CD4-positive, alpha-beta T cell (primary cell): Measurements from ENCODE around the gene BATF. TPM values are rescaled to one million over a fixed set of nuclear protein-coding genes. Genes with fewer than 3 reads are reported as not detected.

Source experiments
- ATAC-seq: fragments of 200-7000 bp; cut with Tn5 transposase; one replicate; pipeline ENCODE4 v1.10.0; 2022; ENCODE audit warnings: mild to moderate bottlenecking; ENCODE audit not compliant: poor library complexity
- CTCF ChIA-PET: fragments of 350-600 bp; sonication (Branson Sonifier 250); formaldehyde crosslinking; loops from one replicate; lab custom pipeline; 2021; ENCODE audit warnings: antibody characterized with exemption, inconsistent platforms; lab: Charles Lee
- POLR2A ChIA-PET: fragments of 350-600 bp; sonication (Branson Sonifier 250); formaldehyde crosslinking; loops from one replicate; lab custom pipeline; 2021; ENCODE audit warnings: antibody characterized with exemption, inconsistent platforms; lab: Charles Lee
- DNase-seq, 14 experiments: peaks; one replicate each; pipeline ENCODE4 v3.0.0-alpha.2; 2013 to 2020; ENCODE audit warnings: mixed read lengths in 2 of 14
- H3K27ac ChIP-seq, 2 donors: one replicate each; pipeline versions ENCODE4 v1.5.1 to v1.7.0; 2013; ENCODE audit warnings: low read length in 2 of 2, low read depth in 1 of 2, mild to moderate bottlenecking in 1 of 2
- H3K27me3 ChIP-seq, 2 experiments: 1 replicate in 1 of 2; 2 replicates in 1 of 2; pipeline versions ENCODE4 v1.6.1 to v1.7.0; 2013; ENCODE audit warnings: low read length in 2 of 2, control low read depth in 1 of 2, mild to moderate bottlenecking in 1 of 2, moderate library complexity in 1 of 2; ENCODE audit not compliant: insufficient read depth in 2 of 2, control insufficient read depth in 1 of 2
- H3K36me3 ChIP-seq: one replicate; pipeline ENCODE4 v1.6.1; 2013; ENCODE audit warnings: low read length, control low read depth; ENCODE audit not compliant: insufficient read depth
- H3K4me1 ChIP-seq: one replicate; pipeline ENCODE4 v1.6.1; 2013; ENCODE audit warnings: low read length, control low read depth; ENCODE audit not compliant: insufficient read depth
- H3K4me3 ChIP-seq: one replicate; pipeline ENCODE4 v1.5.1; 2013; ENCODE audit warnings: mild to moderate bottlenecking, low read length, moderate library complexity
- H3K9me3 ChIP-seq, 2 experiments: 1 replicate in 1 of 2; 2 replicates in 1 of 2; pipeline versions ENCODE4 v1.6.1 to v1.7.0; 2013; ENCODE audit warnings: low read length in 2 of 2, mild to moderate bottlenecking in 2 of 2, control low read depth in 1 of 2, moderate library complexity in 1 of 2; ENCODE audit not compliant: control insufficient read depth in 1 of 2, insufficient read depth in 1 of 2
- H3K27ac Mint-ChIP-seq: one replicate; pipeline ENCODE4 v1.8.0; 2020; ENCODE audit warnings: mixed read lengths
- H3K27me3 Mint-ChIP-seq: one replicate; pipeline ENCODE4 v1.8.0; 2021; ENCODE audit warnings: mixed read lengths
- H3K36me3 Mint-ChIP-seq: one replicate; pipeline ENCODE4 v1.8.0; 2021; ENCODE audit warnings: low read depth, mixed read lengths
- H3K4me1 Mint-ChIP-seq: one replicate; pipeline ENCODE4 v1.8.0; 2021; ENCODE audit warnings: low read depth, mixed read lengths
- H3K4me3 Mint-ChIP-seq: one replicate; pipeline ENCODE4 v1.8.0; 2020; ENCODE audit warnings: mild to moderate bottlenecking, mixed read lengths
- H3K9me3 Mint-ChIP-seq: one replicate; pipeline ENCODE4 v1.8.0; 2020; ENCODE audit warnings: mixed read lengths
- intact Hi-C, 2 experiments: fragments of 100-400 bp; cut with DNase I in 1 of 2; cut with micrococcal nuclease in 1 of 2; formaldehyde crosslinking; loops; one replicate each; pipeline versions ENCODE4 v1.15.1 to v1.9.0; 2023 to 2025; cut with DNase I, micrococcal nuclease
- total RNA-seq, 174 experiments: library from RNA in 2 of 174; stranded (reverse) in 2 of 174; gene quantifications; one replicate each; pipeline ENCODE4 v1.2.3 and lab custom pipeline; 2021 to 2026
- TF ChIP-seq, protein P1 (sequence below): fragments of 200-600 bp; IDR thresholded peaks from one replicate; pipeline ENCODE4 v1.8.0; 2022; ENCODE audit warnings: antibody characterized with exemption, mild to moderate bottlenecking

The BATF gene
- total RNA-seq, 2 experiments from 2014 or later = 6.7 to 7.8 TPM

DNA sequence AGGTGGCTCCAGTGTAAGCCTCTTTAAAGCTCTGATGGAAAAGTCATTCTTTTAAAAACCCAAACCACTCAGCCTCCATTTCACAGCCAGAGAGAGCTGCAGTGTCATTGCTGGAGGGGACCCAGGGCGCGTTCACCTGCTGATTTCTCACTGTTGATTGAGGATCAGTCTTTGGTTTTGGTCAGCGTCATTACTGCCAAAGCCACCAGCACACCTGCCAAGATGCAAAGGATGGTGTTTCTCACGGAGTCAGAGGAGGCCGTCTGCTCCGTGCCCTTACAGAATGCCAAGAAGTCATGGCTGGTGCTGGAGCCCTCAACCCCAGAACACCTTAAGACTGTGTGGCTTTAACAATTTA lies 32.8 kb upstream of the BATF start:
- Mint-ChIP-seq H3K27me3 (no peaks in the 10 kb centered on the region), H3K4me1 (peaks cover 13% of the 10 kb centered on the region), H3K36me3 (no peaks in the 10 kb centered on the region), H3K9me3 (no peaks in the 10 kb centered on the region), H3K27ac (no peak overlapping the region), H3K4me3 (no peak overlapping the region)
- no peak for DNase-seq
- ChIA-PET CTCF (interaction anchor here (0.6 to 1.7 kb wide), 22 partner anchors 9 to 401 kb away, joined by 3 to 11 read pairs (median 4); no protein-coding TSS in a partner anchor), POLR2A (interaction anchor here (0.6 to 1.7 kb wide), 3 partner anchors 26 to 361 kb away, joined by 3 to 4 read pairs (median 4); no protein-coding TSS in a partner anchor)
- Histone ChIP-seq H3K9me3 (no peaks in the 10 kb centered on the region), H3K27ac (no peak overlapping the region), H3K4me3 (no peak overlapping the region), H3K36me3 (no peaks in the 10 kb centered on the region), H3K27me3 (no peaks in the 10 kb centered on the region), H3K4me1 (peaks cover 13% of the 10 kb centered on the region)
- no peak for ATAC-seq
- TF ChIP-seq, protein P1, sequence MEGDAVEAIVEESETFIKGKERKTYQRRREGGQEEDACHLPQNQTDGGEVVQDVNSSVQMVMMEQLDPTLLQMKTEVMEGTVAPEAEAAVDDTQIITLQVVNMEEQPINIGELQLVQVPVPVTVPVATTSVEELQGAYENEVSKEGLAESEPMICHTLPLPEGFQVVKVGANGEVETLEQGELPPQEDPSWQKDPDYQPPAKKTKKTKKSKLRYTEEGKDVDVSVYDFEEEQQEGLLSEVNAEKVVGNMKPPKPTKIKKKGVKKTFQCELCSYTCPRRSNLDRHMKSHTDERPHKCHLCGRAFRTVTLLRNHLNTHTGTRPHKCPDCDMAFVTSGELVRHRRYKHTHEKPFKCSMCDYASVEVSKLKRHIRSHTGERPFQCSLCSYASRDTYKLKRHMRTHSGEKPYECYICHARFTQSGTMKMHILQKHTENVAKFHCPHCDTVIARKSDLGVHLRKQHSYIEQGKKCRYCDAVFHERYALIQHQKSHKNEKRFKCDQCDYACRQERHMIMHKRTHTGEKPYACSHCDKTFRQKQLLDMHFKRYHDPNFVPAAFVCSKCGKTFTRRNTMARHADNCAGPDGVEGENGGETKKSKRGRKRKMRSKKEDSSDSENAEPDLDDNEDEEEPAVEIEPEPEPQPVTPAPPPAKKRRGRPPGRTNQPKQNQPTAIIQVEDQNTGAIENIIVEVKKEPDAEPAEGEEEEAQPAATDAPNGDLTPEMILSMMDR = no peak
- intact Hi-C loops = loop anchor here (1.0 to 2.0 kb wide), 3 partner anchors 182 to 359 kb away; no protein-coding TSS in a partner anchor

DNA sequence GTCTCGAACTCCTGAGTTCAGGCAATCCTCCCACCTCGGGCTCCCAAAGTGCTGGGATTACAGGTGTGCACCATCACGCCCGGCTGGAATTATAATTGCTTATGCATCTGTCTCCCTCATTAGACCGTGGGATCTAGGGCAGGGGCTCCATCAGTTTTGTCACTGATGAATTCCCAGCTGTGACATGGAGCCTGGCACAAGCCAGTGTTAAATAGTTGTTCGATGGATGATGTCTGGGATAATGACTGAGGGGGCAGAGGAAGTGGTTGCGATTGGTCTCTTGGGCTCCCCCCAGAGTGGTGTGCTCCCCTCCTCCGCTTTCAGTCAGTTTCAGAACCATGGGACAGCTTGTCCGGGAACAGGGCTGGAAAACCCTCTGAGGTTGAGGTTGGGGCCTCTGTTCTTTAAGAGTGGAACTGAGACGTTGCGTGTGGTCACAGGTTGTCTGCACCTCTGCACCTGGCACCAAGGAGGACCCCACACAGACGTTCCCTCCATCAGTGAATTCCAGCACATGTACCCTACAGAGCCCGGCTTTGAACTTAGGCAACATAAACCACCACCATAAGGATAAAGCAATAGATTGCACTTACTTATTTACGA lies 30.8 kb upstream of the BATF start:
- intact Hi-C loops = no loop called here
- no peaks in the 10 kb centered on the region for H3K36me3 Mint-ChIP-seq
- no peaks in the 10 kb centered on the region for H3K9me3 Mint-ChIP-seq
- TF ChIP-seq, protein P1 = no peak
- ATAC-seq = no peak
- H3K4me1 Mint-ChIP-seq = peaks cover 17% of the 10 kb centered on the region
- no peaks in the 10 kb centered on the region for H3K9me3 ChIP-seq
- peaks cover 13% of the 10 kb centered on the region for H3K4me1 ChIP-seq
- ChIA-PET POLR2A (interaction anchor here (0.6 to 1.3 kb wide), 2 partner anchors 58 to 199 kb away, joined by 4 read pairs; no protein-coding TSS in a partner anchor), CTCF (interaction anchor here (1.1 kb wide), 1 partner anchor 69 kb away, joined by 3 read pairs; no protein-coding TSS in a partner anchor)
- no peaks in the 10 kb centered on the region for H3K27me3 ChIP-seq
- H3K4me3 ChIP-seq = no peak overlapping the region
- H3K36me3 ChIP-seq = no peaks in the 10 kb centered on the region
- DNase-seq = no peak
- H3K27ac Mint-ChIP-seq = no peak overlapping the region
- H3K27me3 Mint-ChIP-seq = no peaks in the 10 kb centered on the region
- H3K27ac ChIP-seq = no peak overlapping the region
- H3K4me3 Mint-ChIP-seq = no peak overlapping the region

DNA sequence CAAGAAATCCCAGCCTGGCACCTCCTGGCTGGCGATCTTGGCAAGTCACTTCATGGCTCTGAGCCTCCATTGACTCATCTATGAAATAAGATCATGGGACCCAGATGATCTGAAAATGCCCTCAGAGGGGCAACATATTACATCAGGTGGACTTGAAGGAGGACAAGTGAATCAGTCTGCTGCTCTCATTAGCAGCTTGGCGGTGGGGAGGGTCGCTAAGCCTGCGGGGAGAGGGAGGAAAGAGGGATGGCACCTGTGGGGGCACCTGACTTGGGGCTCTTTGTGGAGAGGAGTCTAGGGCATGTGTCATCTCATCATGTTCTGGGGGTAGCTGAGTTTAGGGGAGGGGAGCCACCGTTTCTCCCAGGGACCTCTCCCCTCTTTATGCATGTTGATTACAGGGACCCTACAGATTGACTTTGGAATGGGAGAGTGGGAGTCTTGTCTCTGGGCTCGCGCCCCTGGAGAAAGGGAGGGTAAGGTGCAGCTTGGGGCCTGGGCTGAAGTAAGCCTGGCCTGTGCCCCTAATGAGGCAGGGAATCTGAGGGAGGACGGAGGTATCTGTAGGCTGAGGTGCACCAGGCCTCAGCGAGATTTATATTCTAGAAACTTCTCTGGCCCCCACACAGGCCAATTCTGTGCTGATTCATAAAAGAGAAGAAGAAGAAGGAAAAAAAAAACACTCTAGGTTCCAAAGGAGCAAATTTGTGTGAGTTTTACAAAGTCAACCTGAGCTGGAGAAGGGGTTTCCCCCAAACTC lies 29.3 kb upstream of the BATF start:
- no peak overlapping the region for H3K4me3 ChIP-seq
- no peak overlapping the region for H3K4me3 Mint-ChIP-seq
- H3K27ac ChIP-seq = no peak overlapping the region
- H3K36me3 ChIP-seq = no peaks in the 10 kb centered on the region
- H3K9me3 Mint-ChIP-seq = no peaks in the 10 kb centered on the region
- no peak overlapping the region for H3K27ac Mint-ChIP-seq
- ChIA-PET POLR2A (interaction anchor here (0.7 kb wide), 1 partner anchor 265 kb away, joined by 3 read pairs; no protein-coding TSS in a partner anchor), CTCF (interaction anchor here (1.1 kb wide), 1 partner anchor 68 kb away, joined by 3 read pairs; no protein-coding TSS in a partner anchor)
- DNase-seq (no peak), ATAC-seq (no peak)
- no peaks in the 10 kb centered on the region for H3K36me3 Mint-ChIP-seq
- no peaks in the 10 kb centered on the region for H3K27me3 ChIP-seq
- H3K27me3 Mint-ChIP-seq = no peaks in the 10 kb centered on the region
- H3K4me1 ChIP-seq = peaks cover 3% of the 10 kb centered on the region
- no peaks in the 10 kb centered on the region for H3K9me3 ChIP-seq
- intact Hi-C loops = no loop called here
- TF ChIP-seq, protein P1 = no peak
- peaks cover 15% of the 10 kb centered on the region for H3K4me1 Mint-ChIP-seq
